ENCODE data around the gene CALN1. TPM values are rescaled to one million over a fixed set of nuclear protein-coding genes. Genes with fewer than 3 reads are reported as not detected.

Gene CALN1
- polyA plus RNA-seq, 3 donors = under 0.01 TPM; not detected in 2

GRCh38 chr7:71753956-71754664 is 658.0 kb downstream of the CALN1 start:
- no peak for TF ChIP-seq CTCF (IDR thresholded peaks at IDR 0.05)
- peaks cover 0 to 4% of the 10 kb centered on the region in 2 donors for H3K4me1 ChIP-seq (ENCODE audit: control insufficient read depth in 1 of 2, insufficient read depth in 2 of 2, low read length in 2 of 2)
- H3K4me2 ChIP-seq (replicated peaks; ENCODE audit: extremely low read depth, low read length, poor library complexity, severe bottlenecking) = no peak overlapping the region
- no peak overlapping the region for H3K27ac ChIP-seq (ENCODE audit: low read depth in 1 of 2, low read length in 2 of 2)
- H3K79me2 ChIP-seq (ENCODE audit: insufficient read depth, low read length) = no peaks in the 10 kb centered on the region
- peaks cover 2 to 19% (median 10%) of the 10 kb centered on the region in 7 donors for H3K9me3 Mint-ChIP-seq
- no peaks in the 10 kb centered on the region for H3K36me3 ChIP-seq (replicated peaks in 1 of 2; ENCODE audit: control insufficient read depth in 1 of 2, insufficient read depth in 2 of 2, low read length in 2 of 2)
- peaks cover 6 to 17% (median 7%) of the 10 kb centered on the region in 3 donors for H3K27me3 Mint-ChIP-seq (ENCODE audit: low read depth in 3 of 3)
- no peak overlapping the region for H2AFZ ChIP-seq (ENCODE audit: insufficient read depth, low read depth, low read length, poor library complexity, severe bottlenecking)
- no peak overlapping the region for H3K4me3 ChIP-seq (replicated peaks in 1 of 3; ENCODE audit: low read depth in 2 of 3, low read length in 3 of 3)
- no peak for DNase-seq
- peaks cover 0 to 7% of the 10 kb centered on the region in 2 donors for H3K27me3 ChIP-seq (ENCODE audit: control insufficient read depth in 2 of 2, insufficient read depth in 2 of 2, low read length in 2 of 2)
- H3K9me3 ChIP-seq (replicated peaks in 1 of 2; ENCODE audit: control insufficient read depth in 1 of 2, insufficient read depth in 1 of 2, low read length in 2 of 2) = peaks cover 4 to 8% of the 10 kb centered on the region in 2 donors
- no peak overlapping the region for H3K9ac ChIP-seq (ENCODE audit: insufficient read depth, low read length, poor library complexity, severe bottlenecking)
- no peak overlapping the region for H3K4me3 Mint-ChIP-seq
- H3K27ac Mint-ChIP-seq = no peak overlapping the region
- H3K4me1 Mint-ChIP-seq = peaks cover 3% of the 10 kb centered on the region
- intact Hi-C loops (cut with micrococcal nuclease) = loop anchor here (2.0 to 5.0 kb wide), 2 partner anchors 738 to 741 kb away; no protein-coding TSS in a partner anchor
- H4K20me1 ChIP-seq (ENCODE audit: insufficient read depth, low read length) = no peaks in the 10 kb centered on the region
- 53% methylated on average over 7 of the region's 9 CpGs for WGBS (ENCODE audit: insufficient coverage)
- no peaks in the 10 kb centered on the region for H3K36me3 Mint-ChIP-seq

GRCh38 chr7:71753236-71753635 is 658.9 kb downstream of the CALN1 start:
- Mint-ChIP-seq H3K27ac (no peak overlapping the region), H3K36me3 (no peaks in the 10 kb centered on the region), H3K4me1 (peaks cover 3% of the 10 kb centered on the region), H3K27me3 (ENCODE audit: low read depth in 3 of 3) (peaks cover 6 to 17% (median 7%) of the 10 kb centered on the region in 3 donors), H3K4me3 (no peak overlapping the region), H3K9me3 (peaks cover 5 to 28% (median 15%) of the 10 kb centered on the region in 7 donors)
- no peak overlapping the region for H3K4me3 ChIP-seq (replicated peaks in 1 of 3; ENCODE audit: low read depth in 2 of 3, low read length in 3 of 3)
- no peak for TF ChIP-seq CTCF (IDR thresholded peaks at IDR 0.05)
- H4K20me1 ChIP-seq (ENCODE audit: insufficient read depth, low read length) = no peaks in the 10 kb centered on the region
- intact Hi-C loops (cut with micrococcal nuclease) = loop anchor here (2.0 to 5.0 kb wide), 2 partner anchors 739 to 742 kb away; no protein-coding TSS in a partner anchor
- H3K27me3 ChIP-seq (ENCODE audit: control insufficient read depth in 2 of 2, insufficient read depth in 2 of 2, low read length in 2 of 2) = peaks cover 0 to 7% of the 10 kb centered on the region in 2 donors
- no peak overlapping the region for H2AFZ ChIP-seq (ENCODE audit: insufficient read depth, low read depth, low read length, poor library complexity, severe bottlenecking)
- H3K4me1 ChIP-seq (ENCODE audit: control insufficient read depth in 1 of 2, insufficient read depth in 2 of 2, low read length in 2 of 2) = peaks cover 0 to 4% of the 10 kb centered on the region in 2 donors
- no peak overlapping the region for H3K4me2 ChIP-seq (replicated peaks; ENCODE audit: extremely low read depth, low read length, poor library complexity, severe bottlenecking)
- H3K9me3 ChIP-seq (replicated peaks in 1 of 2; ENCODE audit: control insufficient read depth in 1 of 2, insufficient read depth in 1 of 2, low read length in 2 of 2) = peaks cover 5 to 13% of the 10 kb centered on the region in 2 donors
- no peak overlapping the region for H3K9ac ChIP-seq (ENCODE audit: insufficient read depth, low read length, poor library complexity, severe bottlenecking)
- WGBS (ENCODE audit: insufficient coverage) = 90% methylated on average over 2 of the region's 2 CpGs
- no peaks in the 10 kb centered on the region for H3K36me3 ChIP-seq (replicated peaks in 1 of 2; ENCODE audit: control insufficient read depth in 1 of 2, insufficient read depth in 2 of 2, low read length in 2 of 2)
- no peak overlapping the region for H3K27ac ChIP-seq (ENCODE audit: low read depth in 1 of 2, low read length in 2 of 2)
- H3K79me2 ChIP-seq (ENCODE audit: insufficient read depth, low read length) = no peaks in the 10 kb centered on the region
- no peak for DNase-seq

Data from CD14-positive monocyte (primary cell).